SK-N-MC (cell line): ENCODE results near the gene DYNC1LI1.

Experiments used
- EZH2 ChIP-seq: fragments of 200-600 bp; sonication (generic); IDR thresholded peaks from one replicate; pipeline ENCODE4 v1.6.1; 2017; ENCODE audit warnings: antibody characterized with exemption
- POLR2AphosphoS5 ChIP-seq: IDR thresholded peaks from 2 replicates; pipeline ENCODE4 v1.6.1; 2012; ENCODE audit warnings: mild to moderate bottlenecking, low read depth, low read length, borderline replicate concordance

DNA sequence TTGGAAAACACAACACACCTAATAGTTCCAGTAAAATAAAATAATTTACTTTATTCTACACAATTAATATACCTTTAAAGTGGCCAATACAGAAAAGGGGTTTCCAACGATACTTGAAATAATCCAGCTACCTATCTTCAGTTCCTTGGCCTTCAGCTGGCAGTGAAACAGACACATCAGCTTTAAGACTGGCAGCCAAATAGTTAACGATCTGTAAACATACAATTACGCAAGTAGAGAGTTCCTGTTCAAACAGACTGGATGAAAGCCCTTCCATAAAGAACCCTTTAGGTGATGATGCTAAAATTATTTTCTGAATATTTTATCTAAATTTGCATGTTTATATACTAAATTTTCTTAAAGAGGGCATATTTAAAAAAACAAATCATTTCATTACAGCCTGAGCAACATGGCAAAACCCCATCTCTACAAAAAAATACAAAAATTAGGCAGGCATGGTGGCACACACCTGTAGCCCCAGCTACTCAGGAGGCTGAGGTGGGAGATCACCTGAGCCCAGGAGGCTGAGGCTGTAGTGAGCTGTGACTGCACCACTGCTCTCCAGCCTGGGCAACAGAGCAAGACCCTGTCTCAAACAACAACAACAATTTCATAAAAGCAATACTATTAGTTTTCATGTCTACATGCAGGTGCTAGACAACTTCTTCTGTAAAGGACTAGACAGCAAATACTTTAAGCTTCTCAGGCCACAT lies 12.9 kb downstream of the DYNC1LI1 start:
- no peak for TF ChIP-seq EZH2
- TF ChIP-seq POLR2AphosphoS5 = no peak
